Activated CD8-positive, alpha-beta memory T cell treated with anti-CD3 and anti-CD28 coated beads, Interleukin-2, amount 50 U/mL, for 48 hours (primary cell): ENCODE results near the gene GGA3.
"Not testable (repeated sequence)": the region's sequence is repeated elsewhere in the genome, so short reads cannot be mapped to it uniquely, and the experiment has no call there.

Experiments
- DNase-seq: peaks from one replicate; pipeline ENCODE4 v3.0.0-alpha.2; 2020

GGA3 gene

DNA sequence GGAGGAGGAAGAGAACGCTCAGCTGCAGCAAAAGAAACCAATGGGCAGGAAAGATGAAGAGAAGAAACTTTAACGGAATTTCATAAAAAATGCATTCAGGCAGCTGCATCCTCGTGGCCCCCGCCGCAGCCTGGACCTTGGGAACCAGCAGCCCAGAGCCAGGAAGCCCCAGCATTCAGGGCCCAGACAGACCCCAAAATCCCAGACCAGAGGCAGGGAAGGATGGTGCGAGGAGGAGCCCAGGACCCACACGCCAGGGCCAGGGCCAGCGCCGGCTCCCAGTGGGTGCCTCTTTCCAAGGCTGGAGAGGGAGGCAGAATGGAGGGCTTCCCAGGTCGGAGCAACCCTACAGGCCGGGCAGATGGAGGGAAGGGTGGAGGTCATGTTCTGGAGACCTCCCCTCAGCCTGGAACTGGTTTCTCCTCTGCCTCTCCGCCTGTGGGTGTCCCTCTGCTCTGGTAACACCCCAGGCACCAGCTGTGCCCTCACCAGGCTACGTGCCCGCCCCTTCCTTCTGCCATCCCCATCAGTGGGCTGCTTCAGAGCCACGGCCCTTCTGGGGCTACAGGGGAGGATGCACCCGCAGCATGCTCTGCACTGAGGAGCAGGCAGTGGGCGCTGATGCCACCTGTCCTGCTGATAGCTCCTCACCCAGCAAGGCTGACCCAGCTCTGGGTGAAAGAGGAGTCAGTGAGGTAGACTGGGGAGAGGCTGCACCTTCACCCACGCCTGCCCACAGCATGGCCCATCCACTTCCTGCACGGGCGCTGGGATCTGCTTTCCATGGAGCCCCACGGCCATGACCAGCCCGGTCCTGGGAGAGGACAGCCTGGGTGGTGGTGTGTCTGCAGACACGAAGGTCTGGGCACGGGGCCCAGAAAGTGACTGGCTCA, 10.8 kb upstream of the GGA3 start:
- DNase-seq: peak; percentile 70

DNA sequence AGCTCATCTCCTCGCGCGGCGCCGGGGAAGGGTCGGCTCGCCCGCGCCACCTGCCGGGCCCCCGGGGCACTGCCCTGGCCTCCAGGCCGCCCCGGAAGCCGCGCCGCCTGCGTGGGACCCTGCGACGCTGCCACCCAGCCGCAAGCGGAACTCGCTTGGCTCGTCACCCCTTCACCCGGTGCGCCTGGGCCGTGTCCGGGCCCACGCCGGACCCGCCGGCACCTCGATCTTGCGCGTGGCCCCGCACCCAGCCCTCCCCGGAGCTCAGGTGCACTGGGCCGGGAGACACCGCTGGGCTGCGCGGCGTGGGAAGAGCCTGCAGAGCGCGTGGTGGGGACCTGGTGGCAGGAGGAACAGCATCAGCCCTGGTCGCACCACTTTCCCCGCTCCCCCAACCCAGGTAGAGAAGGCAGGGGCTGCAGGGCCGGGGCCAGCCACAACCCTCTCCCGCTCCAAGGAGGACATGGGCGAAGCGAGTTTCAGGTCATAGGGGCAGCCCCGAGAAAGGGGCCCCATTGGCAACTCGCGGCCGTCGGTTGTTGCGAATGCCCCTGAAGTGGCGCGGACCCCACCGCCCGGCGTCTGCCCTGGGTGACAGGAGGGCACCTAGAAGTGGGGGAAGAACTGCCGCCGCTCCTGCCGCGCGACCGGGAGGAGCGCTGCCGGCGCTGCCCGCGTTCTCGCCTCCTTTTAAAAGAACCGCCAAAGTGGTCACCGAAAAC, 10.0 kb upstream of the GGA3 start:
- peak; percentile 96 for DNase-seq

DNA sequence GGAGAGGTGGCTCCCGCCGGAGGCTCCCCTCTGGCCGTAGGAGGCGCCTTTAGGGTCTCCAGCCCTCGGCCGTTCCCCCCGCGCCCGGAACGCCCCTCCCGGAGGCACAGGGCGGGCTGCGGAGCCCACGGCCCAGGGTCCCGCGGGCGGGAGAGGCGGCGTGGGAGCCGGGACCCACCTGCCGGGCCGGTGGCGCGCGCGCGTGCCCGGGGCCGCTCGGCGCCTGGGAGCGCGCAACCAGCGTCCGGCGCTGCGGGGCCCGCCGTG, 9.5 kb upstream of the GGA3 start, which contains the start of gene MIF4GD:
Gene MIF4GD, minus strand, starts transcription at position 266 of the 267 bp plus-strand sequence. CDS start 1,036 bp downstream, outside the sequence.
- no peak for DNase-seq

DNA sequence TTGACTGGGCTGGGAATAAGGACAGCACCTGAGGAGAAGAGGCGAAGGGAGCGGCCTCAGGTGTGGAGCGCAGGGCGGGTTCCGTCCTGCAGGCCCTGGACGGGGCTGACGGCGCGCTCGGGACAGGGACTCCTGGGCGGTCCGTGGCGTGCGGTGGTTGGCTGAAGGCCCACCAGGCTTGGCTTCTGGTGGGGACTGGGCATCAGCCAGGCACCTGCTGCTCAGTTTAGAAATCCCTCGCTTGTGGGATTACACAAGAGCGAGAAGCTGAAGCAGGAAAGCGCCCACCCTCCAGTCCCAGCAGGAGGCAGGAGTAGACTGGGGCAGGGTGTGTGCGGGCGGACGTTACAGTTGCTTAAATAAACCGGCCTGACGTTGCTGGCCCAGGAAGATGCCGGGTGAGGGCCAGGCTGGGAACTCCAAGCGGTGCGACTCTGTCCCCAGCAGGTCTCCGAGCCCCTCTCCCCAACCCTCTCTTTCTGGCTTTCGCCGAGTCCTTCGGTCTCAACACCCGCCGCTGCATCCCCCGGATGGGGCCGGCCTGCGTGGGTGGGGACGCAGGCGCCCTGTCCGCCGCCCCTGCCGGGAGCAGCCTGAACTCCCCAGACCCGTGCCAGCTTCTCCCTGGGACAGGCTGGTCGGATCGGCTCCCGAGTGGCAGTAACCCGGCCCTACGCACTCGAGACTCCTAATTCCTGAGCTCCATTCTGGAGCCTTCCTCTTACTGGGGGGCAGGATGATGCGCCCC, 9.0 kb upstream of the GGA3 start:
- peak; percentile 87 for DNase-seq

DNA sequence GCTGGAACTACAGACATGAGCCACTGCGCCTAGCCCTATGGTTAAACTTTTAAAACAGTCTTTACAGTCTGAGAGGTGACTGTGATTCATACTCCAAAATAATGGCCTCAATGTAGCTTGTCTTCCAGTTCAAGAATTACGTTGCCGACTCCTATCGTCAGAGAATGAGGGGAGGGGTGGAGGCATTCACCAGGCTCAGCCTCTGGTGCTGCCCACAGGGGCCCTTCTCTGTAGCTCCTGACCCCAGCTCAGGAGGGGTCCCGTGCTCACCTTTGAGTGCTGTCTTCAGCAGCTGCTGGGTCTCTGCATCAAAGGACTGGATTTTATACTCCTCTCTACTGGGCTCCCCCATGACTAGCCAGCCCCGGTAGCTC, 8.4 kb upstream of the GGA3 start:
- no peak for DNase-seq

DNA sequence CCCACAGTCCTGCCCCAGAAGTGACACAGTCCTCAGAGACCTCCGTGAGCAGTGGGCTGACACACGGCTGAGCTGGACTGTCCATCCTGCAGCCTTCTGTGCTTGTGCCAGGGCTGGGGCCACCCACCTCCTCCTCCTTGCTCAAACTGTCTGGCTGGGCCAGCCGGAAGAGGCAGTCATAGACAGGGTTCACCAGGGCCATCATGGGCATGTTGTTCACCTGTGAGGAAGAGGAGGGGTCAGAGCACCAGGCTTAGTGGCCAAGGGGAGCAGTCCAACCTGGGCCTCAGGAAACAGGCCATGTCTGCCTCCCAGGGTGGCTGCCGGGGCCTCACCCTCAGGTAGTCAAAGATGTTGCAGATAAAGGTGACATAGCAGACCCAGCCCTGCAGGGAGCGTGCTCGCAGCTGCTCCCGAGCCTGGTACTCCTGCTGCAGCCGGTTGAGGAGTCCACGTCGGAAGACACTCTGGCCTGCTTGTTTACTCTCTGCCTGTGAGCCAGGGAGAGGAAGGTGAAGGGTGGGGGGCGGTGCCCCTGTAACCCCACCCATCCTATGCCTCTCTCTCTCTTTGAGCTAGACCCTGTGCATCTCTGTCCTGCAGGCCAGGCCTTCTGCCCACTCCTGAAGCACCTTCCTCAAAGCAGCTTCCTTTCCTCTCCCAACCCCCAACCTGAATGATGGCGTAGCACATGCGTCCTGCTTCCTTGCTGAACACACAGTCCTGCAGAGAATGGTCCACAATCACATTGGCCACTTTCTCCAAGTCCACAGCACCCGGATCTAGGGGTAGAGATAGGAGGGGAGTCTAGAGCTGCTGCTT, 6.2 kb upstream of the GGA3 start:
- no peak for DNase-seq

DNA sequence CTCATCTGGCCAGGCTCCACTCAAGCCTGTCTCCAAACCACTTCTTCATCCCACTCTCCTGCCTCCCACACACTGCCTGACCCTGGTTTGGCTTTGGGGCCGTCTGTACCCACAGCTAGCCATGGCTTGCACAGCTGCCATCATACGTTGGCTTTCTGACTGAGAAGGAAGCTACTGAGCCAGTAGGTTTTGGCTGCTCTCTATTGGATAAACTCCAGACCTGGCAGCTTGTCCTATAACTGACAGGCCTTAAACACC, 5.7 kb upstream of the GGA3 start:
- DNase-seq: no peak

DNA sequence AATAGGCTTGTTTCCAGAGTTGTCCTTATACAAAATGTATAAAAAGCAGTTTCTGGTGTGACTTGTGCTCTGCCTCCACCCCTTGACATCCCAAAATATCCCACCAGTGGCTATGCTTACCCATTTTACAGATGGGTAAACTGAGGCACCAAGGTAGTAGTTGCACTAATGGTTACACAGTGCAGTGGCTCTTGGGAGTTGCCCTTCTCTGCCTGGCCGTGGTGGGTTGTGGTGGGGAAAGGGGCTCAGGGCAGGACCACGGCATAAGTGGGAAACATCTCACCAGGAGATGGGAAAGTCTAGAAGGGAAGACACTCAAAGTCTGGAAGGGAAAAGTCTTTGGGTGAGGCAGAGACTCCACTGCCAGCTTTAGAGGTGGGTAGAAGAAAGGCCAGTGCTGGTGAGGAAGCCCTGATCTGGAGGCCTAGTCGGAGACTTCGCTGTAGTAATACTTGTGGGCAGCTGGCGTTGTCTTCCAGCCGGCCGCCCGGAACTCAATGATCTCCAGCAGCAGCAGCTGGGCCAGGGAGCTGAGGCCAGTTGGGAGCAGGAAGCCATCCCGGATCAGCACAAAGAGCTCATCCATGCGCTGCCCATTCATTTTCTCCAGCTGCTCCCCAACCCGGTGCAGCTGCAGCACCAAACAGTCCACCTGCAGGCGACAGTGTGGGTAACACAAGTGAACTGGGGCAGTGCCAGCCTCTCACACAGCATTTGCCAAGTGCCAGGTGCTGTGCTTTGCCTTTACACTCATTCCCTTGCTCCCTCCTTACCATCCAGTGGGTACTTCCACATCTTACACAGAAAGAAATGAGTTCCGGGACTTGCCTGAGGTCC, 5.1 kb upstream of the GGA3 start:
- DNase-seq: no peak

DNA sequence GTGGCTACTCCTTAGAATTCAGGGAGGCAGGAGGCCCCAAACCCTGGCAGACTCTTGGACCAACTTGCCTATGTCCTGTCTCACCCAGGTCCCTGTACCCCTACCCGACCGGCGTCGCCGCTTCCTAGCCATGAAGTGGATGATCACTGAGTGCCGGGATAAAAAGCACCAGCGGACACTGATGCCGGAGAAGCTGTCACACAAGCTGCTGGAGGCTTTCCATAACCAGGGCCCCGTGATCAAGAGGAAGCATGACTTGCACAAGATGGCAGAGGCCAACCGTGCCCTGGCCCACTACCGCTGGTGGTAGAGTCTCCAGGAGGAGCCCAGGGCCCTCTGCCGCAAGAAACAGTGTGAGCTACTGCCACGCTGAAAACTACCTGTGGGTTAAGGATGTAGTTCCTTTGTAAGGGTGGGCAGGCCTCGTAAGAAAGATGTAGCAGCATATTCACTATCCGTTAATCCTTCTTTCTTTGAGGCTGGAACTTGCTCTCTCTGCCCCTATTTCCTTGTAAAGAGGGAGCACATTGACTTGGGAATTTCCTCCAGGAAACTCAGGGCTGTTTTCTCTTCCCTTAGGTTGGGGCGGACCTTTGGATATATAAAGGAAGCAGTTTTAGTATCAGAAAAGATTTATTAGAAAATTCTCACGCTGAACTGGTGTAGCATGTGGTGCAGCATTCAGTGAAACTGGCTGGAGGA, 4.4 kb upstream of the GGA3 start:
- DNase-seq: no peak

DNA sequence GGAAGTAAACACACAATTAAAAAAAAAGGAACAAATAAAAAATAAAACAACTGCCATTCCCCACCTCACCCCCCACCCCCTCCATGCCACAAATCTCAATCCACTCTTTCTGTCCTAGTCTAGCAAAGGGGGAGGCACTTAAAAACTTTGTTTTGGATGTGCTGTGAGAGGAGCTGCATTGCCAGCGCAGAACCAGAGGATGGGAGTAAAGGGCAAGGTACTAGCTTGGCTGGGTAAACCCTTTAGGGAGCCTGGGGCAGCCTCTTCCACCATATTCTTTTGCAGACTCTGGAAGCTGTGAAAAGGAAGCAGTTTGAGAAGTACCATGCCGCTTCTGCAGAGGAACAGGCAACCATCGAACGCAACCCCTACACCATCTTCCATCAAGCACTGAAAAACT, 1.6 kb upstream of the GGA3 start:
- DNase-seq: no peak

DNA sequence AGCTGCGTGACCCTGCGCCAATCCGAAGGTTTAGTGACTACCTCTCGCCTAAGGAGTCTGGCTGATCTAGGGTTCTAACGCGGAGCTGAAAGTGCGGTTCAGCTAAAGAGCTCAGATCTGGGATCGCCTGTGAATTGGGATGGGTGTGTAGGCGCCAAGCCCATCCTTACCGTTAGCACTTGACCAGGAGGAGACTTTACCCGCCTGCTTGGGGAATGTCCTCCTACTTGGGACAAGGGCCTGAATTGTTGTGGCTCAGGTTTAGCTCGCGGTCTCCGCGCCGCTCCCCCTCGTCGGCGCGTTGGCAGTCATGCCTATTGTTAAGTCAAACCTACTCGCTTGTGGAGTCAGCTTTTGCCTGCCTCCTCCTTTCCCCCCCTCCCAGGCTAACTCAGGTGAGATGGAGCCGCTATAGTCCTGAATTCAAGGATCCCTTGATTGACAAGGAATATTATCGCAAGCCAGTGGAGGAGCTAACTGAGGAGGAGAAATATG, 753 bp upstream of the GGA3 start:
- DNase-seq: no peak

DNA sequence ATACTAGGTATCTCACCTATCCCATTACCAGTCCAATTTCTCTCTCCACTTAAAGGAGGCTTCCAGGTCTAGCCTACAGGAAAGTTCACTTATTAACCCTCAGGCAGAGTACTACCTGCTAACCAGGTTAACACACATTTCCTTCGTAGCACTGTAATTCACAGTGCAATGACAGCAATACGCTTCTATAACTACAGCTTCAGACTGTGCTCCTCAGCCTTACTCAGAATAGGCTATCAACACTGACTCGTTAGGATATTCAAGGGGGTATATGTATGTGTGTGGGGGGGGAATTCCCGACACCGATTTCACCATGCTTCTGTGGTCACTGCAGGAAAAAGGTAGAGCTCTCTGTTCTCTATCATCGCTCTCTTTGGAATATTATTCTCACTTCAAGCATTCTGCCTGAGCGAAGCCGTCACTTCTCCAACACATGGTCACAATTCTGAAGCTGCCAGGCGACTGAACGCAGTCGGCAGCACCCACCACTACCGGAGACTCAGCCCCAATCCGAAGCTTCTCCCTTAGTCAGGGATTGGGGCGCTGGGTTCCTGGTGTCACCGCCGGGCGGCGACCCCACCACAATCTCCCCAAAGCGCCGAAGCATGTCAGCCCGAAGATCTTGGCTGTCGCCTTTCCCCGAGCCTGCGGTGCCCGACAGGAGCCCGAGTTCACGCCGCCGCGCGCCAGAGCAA, 618 bp downstream of the GGA3 start:
- DNase-seq: no peak

DNA sequence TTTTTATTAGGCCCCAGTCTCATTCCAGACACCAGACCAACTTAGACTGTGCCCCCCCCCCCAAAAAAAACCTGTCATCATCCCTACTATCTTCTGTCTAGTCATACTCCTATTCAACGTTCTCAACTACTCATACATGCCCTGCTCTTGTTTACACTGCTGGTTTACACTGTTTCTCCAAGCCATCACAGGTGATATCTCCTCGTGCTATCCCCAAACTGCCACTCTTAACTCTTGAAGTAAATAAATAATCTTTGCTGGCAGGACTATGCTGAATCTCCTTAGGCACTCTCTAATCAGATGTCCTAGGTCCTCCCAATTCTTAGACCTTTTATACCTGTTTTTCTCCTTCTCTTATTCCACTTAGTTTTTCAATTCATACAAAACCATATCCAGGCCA, 4.2 kb downstream of the GGA3 start:
- not testable (repeated sequence) for DNase-seq

DNA sequence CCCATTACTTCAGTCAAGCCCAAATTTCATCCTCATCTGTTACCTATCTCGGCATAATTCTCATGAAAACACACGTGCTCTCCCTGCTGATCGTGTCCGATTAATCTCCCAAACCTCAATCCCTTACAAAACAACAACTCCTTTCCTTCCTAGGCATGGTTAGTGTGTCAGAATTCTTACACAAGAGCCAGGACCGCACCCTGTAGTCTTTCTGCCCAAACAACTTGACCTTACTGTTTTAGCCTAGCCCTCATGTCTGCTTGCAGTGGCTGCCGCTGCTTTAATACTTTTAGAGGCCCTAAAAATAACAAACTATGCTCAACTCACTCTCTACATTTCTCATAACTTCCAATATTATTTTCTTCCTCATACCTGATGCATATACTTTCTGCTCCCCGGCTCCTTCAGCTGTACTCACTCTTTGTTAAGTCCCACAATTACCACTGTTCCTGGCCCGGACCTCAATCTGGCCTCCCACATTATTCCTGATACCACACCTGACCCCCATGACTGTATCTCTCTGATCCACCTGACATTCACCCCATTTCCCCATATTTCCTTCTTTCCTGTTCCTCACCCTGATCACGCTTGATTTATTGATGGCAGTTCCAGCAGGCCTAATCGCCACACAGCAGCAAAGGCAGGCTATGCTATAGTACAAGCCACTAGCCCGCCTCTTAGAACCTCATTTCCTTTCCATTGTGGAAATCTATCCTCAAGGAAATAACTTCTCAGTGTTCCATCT, 5.3 kb downstream of the GGA3 start:
- DNase-seq: not testable (repeated sequence)

DNA sequence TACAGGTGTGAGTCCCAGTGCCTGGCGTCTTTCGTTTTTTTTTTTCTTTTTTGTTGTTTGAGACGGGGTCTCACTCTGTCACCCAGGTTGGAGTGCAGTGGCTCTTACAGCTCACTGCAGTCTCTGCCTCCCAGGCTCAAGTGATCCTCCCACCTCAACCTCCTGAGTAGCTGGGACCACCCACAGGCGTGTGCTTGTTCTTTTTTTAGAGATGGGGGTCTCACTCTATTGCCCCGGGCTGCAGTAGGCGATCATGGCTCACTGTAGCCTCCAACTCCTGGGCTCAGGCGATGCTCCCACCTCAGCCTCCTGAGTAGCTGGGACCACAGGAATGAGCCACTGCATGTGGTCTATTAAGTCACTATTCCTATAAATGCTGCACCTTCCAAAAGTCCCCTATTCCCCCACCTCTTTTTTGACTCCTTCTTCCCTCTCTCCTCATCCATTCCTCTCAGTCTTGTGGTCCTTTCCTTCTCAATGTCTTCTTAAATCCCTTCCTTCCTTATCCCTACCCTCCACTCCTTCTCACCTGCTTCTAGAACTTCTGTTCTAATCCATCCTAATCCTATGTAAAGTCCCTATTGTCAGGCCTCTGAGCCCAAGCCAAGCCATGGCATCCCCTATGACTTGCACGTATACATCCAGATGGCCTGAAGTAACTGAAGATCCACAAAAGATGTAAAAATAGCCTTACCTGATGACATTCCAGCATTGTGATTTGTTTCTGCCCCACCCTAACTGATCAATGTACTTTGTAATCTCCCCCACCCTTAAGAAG, 9.2 kb downstream of the GGA3 start:
- DNase-seq: no peak

DNA sequence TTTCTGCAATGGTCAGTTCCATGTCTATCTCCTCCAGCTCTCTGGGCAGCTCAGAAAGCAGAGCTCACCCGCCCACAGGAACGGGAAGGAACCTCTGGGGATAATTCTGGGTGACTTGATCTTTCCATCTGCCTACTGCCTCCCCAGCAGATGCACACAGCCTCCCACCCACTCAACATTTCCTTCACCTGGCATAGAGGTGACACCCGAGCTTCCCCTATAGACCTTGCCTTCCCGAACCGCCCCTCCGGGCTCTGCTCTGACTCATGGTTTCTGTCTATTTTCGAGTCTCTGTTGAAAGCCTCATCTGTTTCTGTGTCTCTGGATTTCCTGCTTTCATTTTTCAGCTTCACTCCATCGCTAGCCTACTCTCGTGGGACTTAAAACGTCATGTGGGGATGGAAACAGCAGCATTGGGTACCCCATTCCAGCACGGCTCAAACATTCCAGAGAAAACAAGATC, 11.4 kb downstream of the GGA3 start:
- peak; percentile 79 for DNase-seq

DNA sequence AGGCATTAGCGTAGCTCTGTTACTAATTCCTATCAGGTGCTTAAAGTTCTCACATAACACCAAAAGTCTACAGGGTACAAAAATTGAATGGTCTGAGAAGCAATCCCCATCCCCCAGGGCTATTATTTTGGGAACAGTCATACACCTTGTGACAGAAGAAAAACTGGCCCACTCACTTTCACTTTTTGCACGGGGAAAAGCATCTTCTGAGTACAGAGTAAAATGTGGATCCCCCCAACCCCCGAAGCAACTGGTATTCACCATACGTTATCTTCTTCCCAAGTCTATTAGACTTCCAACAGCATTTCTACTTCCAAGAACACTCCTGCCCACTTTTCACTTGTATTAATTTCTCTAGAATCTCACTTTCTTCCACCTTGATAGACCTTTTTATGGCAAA, 11.8 kb downstream of the GGA3 start:
- no peak for DNase-seq

DNA sequence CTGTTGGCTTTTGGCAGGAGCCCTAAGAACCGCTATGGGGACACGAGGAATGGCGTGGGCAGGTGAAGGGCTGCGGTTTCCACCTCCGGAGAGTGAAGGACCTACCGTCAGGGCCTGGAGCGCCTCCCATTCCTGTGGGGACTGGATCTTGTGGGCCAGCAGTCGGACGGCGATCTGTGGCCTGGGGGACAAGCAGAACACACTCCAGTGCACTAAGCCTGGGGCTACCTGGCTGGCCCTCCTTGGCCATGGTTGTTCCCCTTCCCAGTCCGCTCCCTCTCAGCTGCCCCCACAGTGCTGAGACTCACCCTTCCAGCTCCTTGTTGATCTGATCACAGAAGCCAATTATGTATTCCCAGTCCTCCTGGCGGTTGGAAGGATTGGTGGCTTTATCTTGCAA, 15.0 kb downstream of the GGA3 start:
- DNase-seq: no peak

DNA sequence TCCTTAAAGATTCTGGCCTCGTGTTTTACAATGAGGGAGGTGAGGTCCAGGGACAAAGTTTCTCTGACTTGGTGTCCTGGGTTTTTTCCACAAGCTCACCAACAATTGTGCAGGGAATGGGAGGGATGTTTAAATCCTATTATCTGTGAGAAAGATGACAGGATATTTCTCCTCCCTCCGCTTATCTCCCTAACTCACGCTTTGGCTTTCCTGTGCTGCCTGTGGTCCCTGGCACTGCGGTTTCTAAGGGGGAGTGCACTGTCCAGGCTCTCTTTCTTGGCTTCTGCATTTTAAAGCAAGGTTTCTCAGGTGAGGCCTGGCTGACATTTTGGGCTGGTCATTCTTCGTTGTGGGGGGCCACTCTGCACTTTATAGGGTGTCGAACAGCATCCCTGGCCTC, 16.4 kb downstream of the GGA3 start:
- DNase-seq: no peak
